Measurements from ENCODE around the gene HNRNPD.

DNA sequence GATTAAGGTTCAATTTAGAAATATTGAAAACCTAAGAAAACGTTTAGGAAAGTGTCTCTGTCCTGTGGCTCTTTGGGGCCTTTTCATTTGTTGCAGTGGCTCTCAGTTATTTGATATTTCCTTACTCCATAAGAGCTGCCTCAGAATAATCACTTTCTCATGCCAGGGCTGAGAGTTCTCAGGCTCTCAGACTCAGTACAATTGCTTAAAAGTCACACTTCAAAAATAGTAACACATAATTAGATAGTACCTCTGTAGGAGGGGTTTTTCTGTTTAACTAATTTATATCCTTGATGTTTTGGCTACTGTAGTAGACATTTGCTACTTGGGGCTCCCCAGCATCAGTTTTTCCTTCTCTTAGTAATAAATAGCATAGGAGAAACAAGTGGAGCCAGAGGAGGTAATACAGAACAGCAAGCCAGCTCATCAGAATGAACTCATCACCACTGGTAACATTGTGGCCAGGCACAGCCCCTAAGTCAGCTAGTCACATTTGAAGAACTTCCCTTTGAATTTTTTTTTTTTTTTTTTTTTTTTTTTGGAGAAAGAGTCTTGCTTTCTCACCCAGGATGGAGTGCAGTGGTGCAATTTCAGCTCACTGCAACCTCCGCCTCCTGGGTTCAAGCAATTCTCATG, 8.0 kb upstream of the HNRNPD start:
- TF ChIP-seq, protein P1, sequence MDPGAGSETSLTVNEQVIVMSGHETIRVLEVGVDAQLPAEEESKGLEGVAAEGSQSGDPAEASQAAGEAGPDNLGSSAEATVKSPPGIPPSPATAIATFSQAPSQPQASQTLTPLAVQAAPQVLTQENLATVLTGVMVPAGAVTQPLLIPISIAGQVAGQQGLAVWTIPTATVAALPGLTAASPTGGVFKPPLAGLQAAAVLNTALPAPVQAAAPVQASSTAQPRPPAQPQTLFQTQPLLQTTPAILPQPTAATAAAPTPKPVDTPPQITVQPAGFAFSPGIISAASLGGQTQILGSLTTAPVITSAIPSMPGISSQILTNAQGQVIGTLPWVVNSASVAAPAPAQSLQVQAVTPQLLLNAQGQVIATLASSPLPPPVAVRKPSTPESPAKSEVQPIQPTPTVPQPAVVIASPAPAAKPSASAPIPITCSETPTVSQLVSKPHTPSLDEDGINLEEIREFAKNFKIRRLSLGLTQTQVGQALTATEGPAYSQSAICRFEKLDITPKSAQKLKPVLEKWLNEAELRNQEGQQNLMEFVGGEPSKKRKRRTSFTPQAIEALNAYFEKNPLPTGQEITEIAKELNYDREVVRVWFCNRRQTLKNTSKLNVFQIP (CRISPR knock-in tag; IDR thresholded peaks at IDR 0.05; ENCODE audit: borderline replicate concordance, low read depth) = no peak
- TF ChIP-seq ZFP3 (CRISPR knock-in tag; IDR thresholded peaks at IDR 0.05) (no peak), ZNF70 (CRISPR knock-in tag; IDR thresholded peaks at IDR 0.05) (no peak), PATZ1 (CRISPR knock-in tag; IDR thresholded peaks at IDR 0.05; ENCODE audit: borderline replicate concordance) (no peak), BACH2 (CRISPR knock-in tag; IDR thresholded peaks at IDR 0.05; ENCODE audit: borderline replicate concordance) (no peak), CSRNP3 (CRISPR knock-in tag; IDR thresholded peaks at IDR 0.05) (no peak), CSDC2 (CRISPR knock-in tag; IDR thresholded peaks at IDR 0.05) (no peak), ARNTL (CRISPR knock-in tag; IDR thresholded peaks at IDR 0.05; ENCODE audit: borderline replicate concordance, low read depth) (no peak), TCF4 (CRISPR knock-in tag; IDR thresholded peaks at IDR 0.05; ENCODE audit: borderline replicate concordance) (no peak), RARB (CRISPR knock-in tag; IDR thresholded peaks at IDR 0.05) (no peak)

Measured in SK-N-SH treated with all-trans-retinoic acid at 6 μM for 48 hours (cell line).